NCI-H2107 treated with DMSO at 0.1 percent for 48 hours (cell line): ENCODE data around the gene APBB1IP.
"Not testable (repeated sequence)": the region's sequence is repeated elsewhere in the genome, so short reads cannot be mapped to it uniquely, and the experiment has no call there.

Experiments used
- DNase-seq: peaks from one replicate; lab custom pipeline; 2025; ENCODE audit not compliant: unreplicated experiment; lab: John Stamatoyannopoulos, UW

APBB1IP gene, protein sequence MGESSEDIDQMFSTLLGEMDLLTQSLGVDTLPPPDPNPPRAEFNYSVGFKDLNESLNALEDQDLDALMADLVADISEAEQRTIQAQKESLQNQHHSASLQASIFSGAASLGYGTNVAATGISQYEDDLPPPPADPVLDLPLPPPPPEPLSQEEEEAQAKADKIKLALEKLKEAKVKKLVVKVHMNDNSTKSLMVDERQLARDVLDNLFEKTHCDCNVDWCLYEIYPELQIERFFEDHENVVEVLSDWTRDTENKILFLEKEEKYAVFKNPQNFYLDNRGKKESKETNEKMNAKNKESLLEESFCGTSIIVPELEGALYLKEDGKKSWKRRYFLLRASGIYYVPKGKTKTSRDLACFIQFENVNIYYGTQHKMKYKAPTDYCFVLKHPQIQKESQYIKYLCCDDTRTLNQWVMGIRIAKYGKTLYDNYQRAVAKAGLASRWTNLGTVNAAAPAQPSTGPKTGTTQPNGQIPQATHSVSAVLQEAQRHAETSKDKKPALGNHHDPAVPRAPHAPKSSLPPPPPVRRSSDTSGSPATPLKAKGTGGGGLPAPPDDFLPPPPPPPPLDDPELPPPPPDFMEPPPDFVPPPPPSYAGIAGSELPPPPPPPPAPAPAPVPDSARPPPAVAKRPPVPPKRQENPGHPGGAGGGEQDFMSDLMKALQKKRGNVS

DNA sequence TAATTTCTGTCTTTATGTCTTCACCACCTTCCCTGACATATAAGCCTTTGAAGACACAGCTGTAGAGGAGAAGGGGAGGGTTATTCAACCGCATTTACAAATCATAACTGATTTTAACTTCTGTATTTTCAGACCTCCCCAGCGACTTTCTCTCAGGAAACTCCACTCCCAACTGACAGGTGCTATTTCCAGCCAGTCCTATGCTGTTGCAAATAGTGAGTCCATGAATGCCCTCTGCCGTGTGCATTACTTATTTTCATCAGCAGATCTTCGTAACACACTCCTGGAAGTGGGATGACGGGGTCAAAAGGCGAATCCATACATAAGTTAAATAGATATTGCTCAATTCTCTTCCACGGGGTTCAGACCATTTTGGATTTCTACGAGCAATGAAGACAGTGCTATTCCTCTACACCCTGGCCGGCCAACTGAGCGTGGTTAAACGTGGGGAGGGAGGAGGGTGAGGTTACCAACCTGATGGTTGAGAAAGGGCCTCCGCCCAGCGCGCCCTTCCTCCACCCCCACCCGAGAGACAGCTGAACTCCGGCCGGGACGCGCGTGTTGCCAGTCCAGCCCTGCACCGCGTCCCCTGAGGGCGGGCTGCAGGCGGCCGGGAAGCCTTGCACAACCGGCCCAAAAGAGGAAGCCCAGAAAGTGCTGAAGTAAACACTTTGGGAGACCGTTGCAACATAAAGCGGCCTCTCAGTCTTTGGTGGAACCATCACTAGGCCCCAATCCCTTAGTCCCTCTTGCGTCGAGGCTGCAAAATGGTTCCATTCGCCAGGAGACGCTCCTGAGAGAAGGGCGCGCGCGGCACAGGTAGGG, at the start of gene APBB1IP:
TSS of gene APBB1IP (plus strand) at position 705 of the 825 bp plus-strand sequence. CDS start 53,986 bp downstream, outside the sequence.
- no peak for DNase-seq

GRCh38 chr10:26389533-26389932, 48.6 kb upstream of the APBB1IP start:
- no peak for DNase-seq

DNA sequence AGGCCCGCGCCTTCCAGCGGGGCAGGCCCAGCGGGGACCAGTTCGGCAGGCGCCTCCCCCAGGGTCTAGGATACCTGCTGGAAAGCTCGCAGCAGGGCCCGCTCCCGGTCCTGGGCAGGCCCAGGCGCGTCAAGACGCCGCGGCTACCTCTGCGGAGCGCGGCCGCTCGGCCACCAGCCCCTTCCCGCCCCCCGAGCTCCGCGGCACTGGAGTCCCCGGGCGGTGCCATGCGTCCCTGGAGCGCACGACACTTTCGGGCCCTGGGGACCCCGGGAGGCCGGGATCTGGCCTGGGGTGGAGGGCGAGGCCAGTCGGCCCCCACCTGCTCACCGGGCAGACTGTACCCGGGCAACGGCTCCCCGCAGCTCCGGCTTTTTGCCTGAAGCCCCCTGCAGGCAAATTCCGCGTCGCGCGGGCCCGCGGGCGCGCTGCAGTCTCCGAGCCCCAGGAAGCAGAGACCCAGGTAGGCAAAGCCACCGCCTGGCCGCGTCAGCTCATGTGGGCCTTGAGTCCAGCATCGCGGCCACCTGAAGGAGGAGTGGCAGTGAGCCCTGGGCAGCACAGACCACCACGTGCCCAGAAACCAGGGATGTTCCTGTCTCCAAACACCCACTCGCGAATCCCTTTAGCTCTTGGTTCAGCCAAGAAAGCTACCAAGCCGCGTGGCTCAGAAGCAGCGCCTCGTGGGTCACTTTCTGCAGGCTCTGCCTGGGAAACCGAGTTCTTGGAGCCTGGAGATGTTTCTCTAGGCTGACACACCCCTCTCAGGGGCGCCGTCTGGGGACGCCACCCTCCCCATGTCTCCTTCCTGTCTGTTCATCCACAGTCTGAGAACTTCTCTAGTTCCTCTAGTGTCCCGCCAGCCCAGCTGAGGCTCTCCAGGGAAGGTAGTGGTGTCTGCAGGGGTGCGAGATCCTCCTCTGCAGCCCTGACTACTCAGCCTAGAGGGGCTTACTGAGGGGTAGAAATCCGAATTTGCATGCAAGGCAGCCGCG, 46.1 kb upstream of the APBB1IP start:
- DNase-seq = no peak

DNA sequence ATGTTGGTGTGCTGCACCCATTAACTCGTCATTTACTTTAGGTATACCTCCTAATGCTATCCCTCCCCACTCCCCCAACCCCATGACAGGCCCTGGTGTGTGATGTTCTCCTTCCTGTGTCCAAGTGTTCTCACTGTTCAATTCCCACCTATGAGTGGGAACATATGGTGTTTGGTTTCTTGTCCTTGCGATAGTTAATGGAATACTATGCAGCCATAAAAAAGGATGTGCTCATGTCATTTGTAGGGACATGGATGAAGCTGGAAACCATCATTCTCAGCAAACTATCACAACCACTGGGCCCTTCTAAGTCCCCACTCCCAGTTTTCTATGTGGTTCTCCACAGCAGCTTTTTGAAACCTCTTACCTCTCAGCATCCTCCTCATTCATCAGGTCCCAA, 39.8 kb upstream of the APBB1IP start:
- not testable (repeated sequence) for DNase-seq

- no peak for DNase-seq
These were observed 30.7 kb upstream of the APBB1IP start for GRCh38 chr10:26407406-26407969.

GRCh38 chr10:26408858-26409494, 29.2 kb upstream of the APBB1IP start:
- DNase-seq = no peak

GRCh38 chr10:26410356-26410755, 27.8 kb upstream of the APBB1IP start:
- DNase-seq = no peak

DNA sequence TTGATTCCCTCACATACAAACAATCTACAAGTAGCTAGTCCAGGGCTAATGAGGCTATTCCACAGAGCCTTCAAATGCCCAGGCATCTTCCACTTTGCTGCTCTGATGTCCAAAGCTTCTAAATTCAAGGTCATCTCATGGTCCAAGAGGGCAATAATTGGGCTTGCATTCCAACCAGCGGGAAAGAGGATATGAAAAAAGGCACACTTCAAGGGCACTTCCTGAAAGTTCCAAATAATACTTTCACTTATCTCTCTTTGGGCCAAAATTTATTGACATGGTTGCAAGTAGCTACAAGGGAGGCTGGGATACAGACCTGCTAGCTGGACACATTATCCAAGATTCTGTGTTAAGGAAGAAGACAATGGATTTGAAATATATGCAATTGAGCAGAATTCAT, 25.2 kb upstream of the APBB1IP start:
- DNase-seq = no peak

DNA sequence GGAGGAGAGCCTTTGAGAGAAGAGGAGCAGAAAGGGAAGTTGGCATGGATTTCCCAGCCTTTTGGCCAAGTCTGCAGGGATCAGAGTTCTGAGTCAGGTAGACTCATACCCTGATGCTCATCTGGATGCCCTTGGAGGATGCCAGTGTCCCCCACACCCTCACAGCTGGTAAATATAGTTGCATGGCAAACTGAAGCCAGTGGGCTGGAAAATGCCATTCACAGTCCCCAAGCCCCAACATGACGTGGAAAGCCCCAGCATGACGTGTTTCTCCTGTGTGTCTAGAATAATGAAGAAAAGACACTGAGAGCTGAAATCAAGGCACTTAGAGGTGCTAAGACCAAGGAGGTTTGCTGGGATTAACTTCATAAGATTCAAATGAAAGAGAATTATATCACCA, 24.8 kb upstream of the APBB1IP start:
- no peak for DNase-seq

DNA sequence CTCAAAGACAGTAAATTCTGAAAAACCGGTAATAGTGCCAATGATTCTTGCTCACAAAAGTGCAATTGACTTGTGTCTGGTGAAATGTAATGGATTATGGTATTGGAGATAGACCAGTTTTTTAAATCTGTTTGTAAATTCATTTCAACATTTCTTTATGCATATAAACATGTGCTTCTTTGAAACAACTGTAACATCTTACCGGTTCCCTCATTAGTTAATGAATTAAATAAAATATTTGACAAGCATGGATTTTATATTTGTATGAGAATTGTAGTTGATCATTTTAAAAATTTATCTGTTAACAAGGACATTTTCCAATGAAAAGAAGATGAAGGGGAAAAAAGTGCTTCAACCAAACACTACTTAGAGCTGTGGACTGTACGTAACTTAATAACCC, 21.0 kb upstream of the APBB1IP start:
- DNase-seq = no peak

- no peak for DNase-seq
These were observed 15.2 kb upstream of the APBB1IP start for GRCh38 chr10:26422977-26423376.

DNA sequence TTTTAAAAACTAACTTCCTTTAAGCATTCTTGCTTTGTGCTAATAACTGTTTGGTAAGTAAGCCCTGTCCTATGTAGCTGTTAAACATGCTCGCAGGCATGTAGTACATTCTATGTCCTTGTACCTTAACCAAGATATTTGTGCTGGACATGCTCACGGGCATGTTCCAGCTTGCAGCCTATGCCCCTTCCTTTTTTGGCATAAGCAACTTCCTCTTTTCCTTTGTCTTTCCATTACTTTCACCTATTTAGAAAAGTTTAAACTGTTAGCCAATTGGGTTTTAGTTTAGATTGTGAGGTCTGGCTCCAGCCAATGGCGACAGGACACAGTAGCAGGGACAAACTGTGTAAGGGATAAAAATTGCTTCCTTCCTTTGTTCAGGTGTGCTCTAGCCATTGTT, 14.4 kb upstream of the APBB1IP start:
- no peak for DNase-seq

- no peak for DNase-seq
These were observed 7.4 kb upstream of the APBB1IP start for GRCh38 chr10:26430641-26431163.

DNA sequence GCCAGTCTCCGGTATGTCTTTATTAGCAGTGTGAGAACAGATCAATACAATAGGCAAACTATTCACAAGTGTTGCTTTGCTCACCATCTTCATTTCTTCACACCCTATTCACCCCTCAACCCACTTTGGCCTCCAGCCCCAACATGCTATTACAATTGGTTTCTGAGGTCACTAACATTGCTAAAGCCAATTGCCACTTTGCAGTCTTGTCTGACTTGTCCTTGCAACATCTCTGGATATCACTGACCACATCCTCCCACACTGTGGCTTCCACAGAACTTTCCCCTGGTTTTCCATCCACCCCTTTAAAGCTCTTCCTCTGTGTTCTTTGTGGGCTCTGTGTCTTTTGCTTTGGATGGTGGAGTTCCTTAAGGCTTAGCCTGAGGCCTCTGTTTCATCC, 5.2 kb upstream of the APBB1IP start:
- no peak for DNase-seq

DNA sequence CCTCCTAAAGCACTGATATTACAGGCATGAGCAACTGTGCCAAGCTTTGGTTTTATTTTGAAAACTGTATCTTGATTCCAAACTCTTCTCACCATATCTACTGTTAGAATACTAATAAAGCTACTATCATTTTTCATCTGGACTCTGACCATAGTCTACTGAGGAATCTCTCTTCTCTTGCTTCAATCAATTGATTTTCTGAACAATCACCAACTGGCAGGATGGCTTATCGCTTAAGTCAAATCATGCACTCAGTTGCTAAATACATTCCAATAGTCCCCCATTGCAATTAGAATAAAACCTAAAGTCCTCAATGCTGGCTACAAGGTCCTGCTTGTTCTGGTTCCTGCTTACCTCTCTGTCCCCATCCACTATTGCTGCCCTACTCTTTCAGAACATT, 2.3 kb upstream of the APBB1IP start:
- no peak for DNase-seq

DNA sequence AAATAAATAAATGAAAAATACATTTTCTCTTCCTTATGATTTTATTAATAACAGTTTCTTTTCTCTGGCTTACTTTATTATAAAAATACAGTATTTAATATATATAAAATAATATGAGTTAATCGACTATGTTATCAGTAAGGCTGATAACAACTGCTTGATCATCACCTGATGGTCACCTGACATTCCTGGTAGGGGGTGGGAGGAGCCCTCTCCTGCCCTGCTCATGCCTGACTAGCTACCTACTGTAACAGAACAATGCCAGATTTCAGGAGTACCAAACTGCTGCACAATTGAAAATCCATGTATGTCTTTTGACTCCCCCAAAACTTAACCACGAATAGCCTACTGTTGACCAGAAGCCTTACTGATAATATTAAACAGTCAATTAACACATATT, 1.3 kb upstream of the APBB1IP start:
- DNase-seq = no peak

GRCh38 chr10:26438534-26439341, 597 bp downstream of the APBB1IP start:
- no peak for DNase-seq

- DNase-seq = no peak
These were observed 1.4 kb downstream of the APBB1IP start for GRCh38 chr10:26439406-26440087.
